Measurements from ENCODE around the gene LIX1L. TPM values are rescaled to one million over a fixed set of nuclear protein-coding genes. Genes with fewer than 3 reads are reported as not detected.
A peak's percentile ranks its signal among the peaks of the same experiment; 100 is the strongest.

Gene LIX1L
- total RNA-seq, 1 experiment from 2014 or later, result 0.82 TPM

DNA sequence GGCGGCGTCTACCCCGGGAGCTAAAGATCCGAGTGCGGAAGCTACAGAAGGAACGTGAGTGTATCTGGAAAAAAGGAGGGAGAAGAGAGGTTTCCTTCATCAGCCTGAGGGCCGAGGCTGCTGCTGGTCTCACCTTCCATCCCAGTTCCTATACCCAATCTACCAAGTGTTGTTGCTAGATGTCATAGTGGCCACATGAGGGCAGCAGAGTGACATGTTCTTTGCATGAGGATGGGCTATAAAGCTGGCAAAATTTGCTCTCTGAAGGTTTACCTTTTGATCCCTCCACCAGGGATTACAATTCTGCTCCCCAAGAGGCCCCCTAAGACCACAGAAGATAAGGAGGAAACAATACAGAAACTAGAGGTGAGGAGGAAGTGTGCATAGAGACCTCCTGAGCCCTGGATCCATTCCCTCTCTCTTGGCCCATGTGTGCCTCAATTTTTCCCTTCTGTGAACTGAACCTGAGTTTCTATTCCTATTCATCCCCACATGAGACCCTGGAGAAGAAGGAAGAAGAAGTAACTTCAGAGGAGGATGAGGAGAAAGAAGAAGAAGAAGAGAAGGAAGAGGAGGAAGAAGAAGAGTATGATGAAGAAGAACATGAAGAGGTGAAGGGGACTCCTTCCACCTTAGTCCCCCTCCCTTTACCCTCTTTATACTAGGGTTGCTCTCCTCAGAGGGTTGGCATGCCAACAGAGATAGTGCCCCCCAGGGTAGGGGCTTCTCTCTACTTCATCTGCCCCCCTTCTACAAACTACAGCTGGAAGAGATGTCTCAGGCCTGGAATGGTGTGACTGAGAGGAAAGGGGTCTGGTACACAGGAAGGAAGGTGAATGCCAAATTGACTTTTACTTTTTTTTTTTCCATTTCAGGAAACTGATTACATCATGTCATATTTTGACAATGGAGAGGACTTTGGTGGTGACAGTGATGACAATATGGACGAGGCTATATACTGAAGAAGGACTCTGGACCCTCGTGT, 20.0 kb upstream of the LIX1L start:
- Mint-ChIP-seq H3K9me3 (ENCODE audit: unreplicated experiment) (no peaks in the 10 kb centered on the region), H3K27ac (ENCODE audit: unreplicated experiment) (no peak overlapping the region), H3K36me3 (ENCODE audit: insufficient read depth, unreplicated experiment) (no peaks in the 10 kb centered on the region), H3K27me3 (ENCODE audit: insufficient read depth, unreplicated experiment) (no peaks in the 10 kb centered on the region), H3K4me3 (ENCODE audit: unreplicated experiment) (no peak overlapping the region), H3K4me1 (ENCODE audit: low read depth, unreplicated experiment) (no peaks in the 10 kb centered on the region)
- BruUV-seq (replicated peaks), result no TSS peak
- intact Hi-C loops (cut with micrococcal nuclease; ENCODE audit: unreplicated experiment), result loop anchor here (1.0 to 5.0 kb wide), 4 partner anchors 30 to 85 kb away; partner anchors contain the start of gene RBM8A
- no peak overlapping the region for H3K4me3 ChIP-seq (ENCODE audit: low read depth, low read length)
- no peaks in the 10 kb centered on the region for H3K27me3 ChIP-seq (replicated peaks; ENCODE audit: control insufficient read depth, insufficient read depth, low read length)
- POLR2A ChIA-PET, result interaction anchor here (0.6 to 1.9 kb wide), 3 partner anchors 13 to 32 kb away, joined by 4 to 8 read pairs (median 7); partner anchors contain the start of genes ANKRD34A and POLR3GL
- H3K4me1 ChIP-seq, result peaks cover 32% of the 10 kb centered on the region
- peak; percentile 68 to 77 for DNase-seq
- H3K36me3 ChIP-seq (ENCODE audit: control insufficient read depth, insufficient read depth, low read length), result no peaks in the 10 kb centered on the region
- TF ChIP-seq, protein P1, sequence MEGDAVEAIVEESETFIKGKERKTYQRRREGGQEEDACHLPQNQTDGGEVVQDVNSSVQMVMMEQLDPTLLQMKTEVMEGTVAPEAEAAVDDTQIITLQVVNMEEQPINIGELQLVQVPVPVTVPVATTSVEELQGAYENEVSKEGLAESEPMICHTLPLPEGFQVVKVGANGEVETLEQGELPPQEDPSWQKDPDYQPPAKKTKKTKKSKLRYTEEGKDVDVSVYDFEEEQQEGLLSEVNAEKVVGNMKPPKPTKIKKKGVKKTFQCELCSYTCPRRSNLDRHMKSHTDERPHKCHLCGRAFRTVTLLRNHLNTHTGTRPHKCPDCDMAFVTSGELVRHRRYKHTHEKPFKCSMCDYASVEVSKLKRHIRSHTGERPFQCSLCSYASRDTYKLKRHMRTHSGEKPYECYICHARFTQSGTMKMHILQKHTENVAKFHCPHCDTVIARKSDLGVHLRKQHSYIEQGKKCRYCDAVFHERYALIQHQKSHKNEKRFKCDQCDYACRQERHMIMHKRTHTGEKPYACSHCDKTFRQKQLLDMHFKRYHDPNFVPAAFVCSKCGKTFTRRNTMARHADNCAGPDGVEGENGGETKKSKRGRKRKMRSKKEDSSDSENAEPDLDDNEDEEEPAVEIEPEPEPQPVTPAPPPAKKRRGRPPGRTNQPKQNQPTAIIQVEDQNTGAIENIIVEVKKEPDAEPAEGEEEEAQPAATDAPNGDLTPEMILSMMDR (IDR thresholded peaks at IDR 0.05; ENCODE audit: insufficient read depth in 1 of 2, low read depth in 1 of 2, low read length in 1 of 2, severe bottlenecking in 1 of 2, unreplicated experiment in 1 of 2), result peak; percentile 86 to 87
- no peaks in the 10 kb centered on the region for H3K9me3 ChIP-seq
- CTCF ChIA-PET, result interaction anchor here (0.6 to 3.1 kb wide), 12 partner anchors 14 to 118 kb away, joined by 3 to 22 read pairs (median 6); partner anchors contain the start of genes ANKRD34A, LIX1L, PEX11B and PIAS3

DNA sequence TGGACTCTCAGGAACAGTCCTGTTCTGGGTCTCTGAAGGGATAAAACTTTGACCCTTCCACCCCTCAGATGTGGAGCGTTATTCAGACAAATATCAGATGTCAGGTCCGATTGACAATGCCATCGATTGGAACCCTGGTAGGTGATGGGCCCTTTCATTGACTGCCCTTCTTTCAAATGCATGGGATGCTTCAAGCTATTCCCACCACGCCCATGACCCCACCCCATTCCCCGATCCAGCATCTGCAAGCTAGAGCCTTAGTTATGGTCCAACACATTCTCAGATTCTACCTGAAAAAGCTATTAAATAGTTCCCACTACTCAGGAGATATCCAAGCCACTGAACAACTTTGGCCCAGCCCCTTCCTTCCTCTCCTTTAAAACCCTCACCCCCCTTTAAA, 19.2 kb upstream of the LIX1L start:
- TF ChIP-seq, protein P1 (IDR thresholded peaks at IDR 0.05; ENCODE audit: insufficient read depth in 1 of 2, low read depth in 1 of 2, low read length in 1 of 2, severe bottlenecking in 1 of 2, unreplicated experiment in 1 of 2), result no peak
- no peak overlapping the region for H3K4me3 Mint-ChIP-seq (ENCODE audit: unreplicated experiment)
- ChIA-PET POLR2A (no interaction called here), CTCF (interaction anchor here (0.6 to 3.1 kb wide), 8 partner anchors 13 to 131 kb away, joined by 3 to 22 read pairs (median 7); partner anchors contain the start of genes ANKRD34A, LIX1L, NUDT17 and PIAS3)
- no peak overlapping the region for H3K4me3 ChIP-seq (ENCODE audit: low read depth, low read length)
- intact Hi-C loops (cut with micrococcal nuclease; ENCODE audit: unreplicated experiment), result loop anchor here (1.0 to 5.0 kb wide), 4 partner anchors 30 to 85 kb away; partner anchors contain the start of gene RBM8A
- no peaks in the 10 kb centered on the region for H3K36me3 Mint-ChIP-seq (ENCODE audit: insufficient read depth, unreplicated experiment)
- no peaks in the 10 kb centered on the region for H3K4me1 Mint-ChIP-seq (ENCODE audit: low read depth, unreplicated experiment)
- H3K36me3 ChIP-seq (ENCODE audit: control insufficient read depth, insufficient read depth, low read length), result no peaks in the 10 kb centered on the region
- H3K9me3 ChIP-seq, result no peaks in the 10 kb centered on the region
- no peak for DNase-seq
- no peaks in the 10 kb centered on the region for H3K9me3 Mint-ChIP-seq (ENCODE audit: unreplicated experiment)
- no TSS peak for BruUV-seq (replicated peaks)
- no peaks in the 10 kb centered on the region for H3K27me3 Mint-ChIP-seq (ENCODE audit: insufficient read depth, unreplicated experiment)
- H3K4me1 ChIP-seq, result peaks cover 32% of the 10 kb centered on the region
- H3K27me3 ChIP-seq (replicated peaks; ENCODE audit: control insufficient read depth, insufficient read depth, low read length), result no peaks in the 10 kb centered on the region
- H3K27ac Mint-ChIP-seq (ENCODE audit: unreplicated experiment), result no peak overlapping the region

DNA sequence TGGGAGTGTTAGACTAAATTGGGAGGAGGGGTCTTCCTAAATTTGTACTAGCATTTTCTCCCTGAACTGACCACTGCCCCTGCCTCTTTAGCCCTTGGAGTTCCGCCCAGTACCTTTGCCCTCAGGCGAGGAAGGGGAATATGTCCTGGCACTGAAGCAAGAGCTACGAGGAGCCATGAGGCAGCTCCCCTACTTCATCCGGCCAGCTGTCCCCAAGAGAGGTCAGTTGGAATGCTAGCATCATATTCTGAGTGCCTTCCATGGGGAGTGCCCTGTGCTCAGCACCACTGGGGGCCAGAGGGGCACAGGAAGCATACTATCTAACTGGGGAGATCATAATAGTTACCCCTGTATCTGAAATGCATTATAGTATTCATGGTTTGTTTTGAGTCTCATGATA, 17.4 kb upstream of the LIX1L start:
- Mint-ChIP-seq H3K4me1 (ENCODE audit: low read depth, unreplicated experiment) (no peaks in the 10 kb centered on the region), H3K27ac (ENCODE audit: unreplicated experiment) (no peak overlapping the region), H3K4me3 (ENCODE audit: unreplicated experiment) (no peak overlapping the region), H3K27me3 (ENCODE audit: insufficient read depth, unreplicated experiment) (no peaks in the 10 kb centered on the region), H3K36me3 (ENCODE audit: insufficient read depth, unreplicated experiment) (no peaks in the 10 kb centered on the region), H3K9me3 (ENCODE audit: unreplicated experiment) (no peaks in the 10 kb centered on the region)
- POLR2A ChIA-PET, result interaction anchor here (0.5 kb wide), 1 partner anchor 65 kb away, joined by 6 read pairs; no protein-coding TSS in a partner anchor
- Histone ChIP-seq H3K27me3 (replicated peaks; ENCODE audit: control insufficient read depth, insufficient read depth, low read length) (no peaks in the 10 kb centered on the region), H3K9me3 (no peaks in the 10 kb centered on the region), H3K4me3 (ENCODE audit: low read depth, low read length) (no peak overlapping the region), H3K4me1 (peaks cover 24% of the 10 kb centered on the region), H3K36me3 (ENCODE audit: control insufficient read depth, insufficient read depth, low read length) (no peaks in the 10 kb centered on the region)
- no TSS peak for BruUV-seq (replicated peaks)
- intact Hi-C loops (cut with micrococcal nuclease; ENCODE audit: unreplicated experiment), result loop anchor here (5.0 kb wide), 1 partner anchor 48 kb away; the partner anchor contains the start of gene RBM8A
- TF ChIP-seq, protein P1 (IDR thresholded peaks at IDR 0.05; ENCODE audit: insufficient read depth in 1 of 2, low read depth in 1 of 2, low read length in 1 of 2, severe bottlenecking in 1 of 2, unreplicated experiment in 1 of 2), result no peak
- CTCF ChIA-PET, result no interaction called here
- DNase-seq, result no peak

Data from Caco-2 (cell line).